Stimulated activated CD8-positive, alpha-beta memory T cell treated with anti-CD3 and anti-CD28 coated beads, Interleukin-4, amount 100 ng/mL, for 48 hours (primary cell): ENCODE data around the gene HAPLN1.
"Not testable (repeated sequence)": the region's sequence is repeated elsewhere in the genome, so short reads cannot be mapped to it uniquely, and the experiment has no call there.

Experiments
- DNase-seq: peaks from one replicate; pipeline ENCODE4 v3.0.0-alpha.2; 2020

HAPLN1 gene

GRCh38 chr5:83720836-83721537 lies at the start of gene HAPLN1:
HAPLN1 (minus strand) TSS chr5:83720855; CDS start chr5:83673523, 47,332 bp downstream.
- DNase-seq = no peak

- DNase-seq = no peak
These were observed 46.8 kb upstream of the HAPLN1 start for GRCh38 chr5:83767409-83767992.

- no peak for DNase-seq
These were observed 43.4 kb upstream of the HAPLN1 start for GRCh38 chr5:83764101-83764500.

GRCh38 chr5:83760579-83760978 lies 39.9 kb upstream of the HAPLN1 start:
- no peak for DNase-seq

GRCh38 chr5:83752700-83753099 lies 32.0 kb upstream of the HAPLN1 start:
- no peak for DNase-seq

GRCh38 chr5:83751201-83751600 lies 30.5 kb upstream of the HAPLN1 start:
- DNase-seq = no peak

GRCh38 chr5:83750749-83751148 lies 30.1 kb upstream of the HAPLN1 start:
- DNase-seq = no peak

GRCh38 chr5:83745816-83746215 lies 25.2 kb upstream of the HAPLN1 start:
- DNase-seq = no peak

GRCh38 chr5:83744821-83745220 lies 24.2 kb upstream of the HAPLN1 start:
- no peak for DNase-seq

GRCh38 chr5:83742089-83742488 lies 21.4 kb upstream of the HAPLN1 start:
- no peak for DNase-seq

GRCh38 chr5:83741571-83741970 lies 20.9 kb upstream of the HAPLN1 start:
- DNase-seq = no peak

- no peak for DNase-seq
These were observed 20.1 kb upstream of the HAPLN1 start for GRCh38 chr5:83740741-83741140.

- DNase-seq = not testable (repeated sequence)
These were observed 15.5 kb upstream of the HAPLN1 start for GRCh38 chr5:83736169-83736568.

- DNase-seq = not testable (repeated sequence)
These were observed 14.4 kb upstream of the HAPLN1 start for GRCh38 chr5:83735058-83735457.

- no peak for DNase-seq
These were observed 11.0 kb upstream of the HAPLN1 start for GRCh38 chr5:83731638-83732037.

GRCh38 chr5:83729362-83729761 lies 8.7 kb upstream of the HAPLN1 start:
- DNase-seq = no peak

GRCh38 chr5:83726912-83727311 lies 6.3 kb upstream of the HAPLN1 start:
- no peak for DNase-seq

GRCh38 chr5:83724935-83725334 lies 4.3 kb upstream of the HAPLN1 start:
- DNase-seq = no peak

GRCh38 chr5:83724001-83724400 lies 3.3 kb upstream of the HAPLN1 start:
- DNase-seq = no peak

GRCh38 chr5:83723031-83723430 lies 2.4 kb upstream of the HAPLN1 start:
- DNase-seq = no peak

- peak; percentile 39 for DNase-seq
These were observed 1.6 kb upstream of the HAPLN1 start for GRCh38 chr5:83721953-83722901.

- no peak for DNase-seq
These were observed 1.6 kb downstream of the HAPLN1 start for GRCh38 chr5:83718936-83719495.

GRCh38 chr5:83718195-83718825 lies 2.3 kb downstream of the HAPLN1 start:
- peak; percentile 34 for DNase-seq
